Left hindlimb (tissue), 1 donor: ENCODE data around the gene ZMYND8.
"Not testable (repeated sequence)": the region's sequence is repeated elsewhere in the genome, so short reads cannot be mapped to it uniquely, and the experiment has no call there.

Experiments
- DNase-seq: peaks from one replicate; pipeline ENCODE4 v3.0.0-alpha.2; 2018

The ZMYND8 gene

GRCh38 chr20:47241345-47241781 is 115.1 kb downstream of the ZMYND8 start:
- peak; percentile 52 for DNase-seq

DNA sequence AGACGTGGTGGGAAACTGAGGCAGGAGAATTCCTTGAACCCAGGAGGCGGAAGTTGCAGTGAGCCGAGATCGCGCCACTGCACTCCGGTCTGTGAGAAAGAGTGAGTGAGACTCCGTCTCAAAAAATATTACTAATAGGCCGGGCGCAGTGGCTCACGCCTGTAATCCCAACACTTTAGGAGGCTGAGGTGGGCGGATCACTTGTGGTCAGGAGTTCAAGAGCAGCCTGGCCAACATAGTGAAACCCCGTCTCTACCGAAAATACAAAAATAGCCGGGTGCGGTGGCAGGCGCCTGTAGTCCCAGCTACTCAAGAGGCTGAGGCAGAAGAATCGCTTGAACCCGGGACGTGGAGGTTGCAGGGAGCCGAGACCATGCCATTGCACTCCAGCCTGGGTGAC is 116.4 kb downstream of the ZMYND8 start:
- DNase-seq = not testable (repeated sequence)

- no peak for DNase-seq
Observed at GRCh38 chr20:47239719-47240067, 116.8 kb downstream of the ZMYND8 start.

DNA sequence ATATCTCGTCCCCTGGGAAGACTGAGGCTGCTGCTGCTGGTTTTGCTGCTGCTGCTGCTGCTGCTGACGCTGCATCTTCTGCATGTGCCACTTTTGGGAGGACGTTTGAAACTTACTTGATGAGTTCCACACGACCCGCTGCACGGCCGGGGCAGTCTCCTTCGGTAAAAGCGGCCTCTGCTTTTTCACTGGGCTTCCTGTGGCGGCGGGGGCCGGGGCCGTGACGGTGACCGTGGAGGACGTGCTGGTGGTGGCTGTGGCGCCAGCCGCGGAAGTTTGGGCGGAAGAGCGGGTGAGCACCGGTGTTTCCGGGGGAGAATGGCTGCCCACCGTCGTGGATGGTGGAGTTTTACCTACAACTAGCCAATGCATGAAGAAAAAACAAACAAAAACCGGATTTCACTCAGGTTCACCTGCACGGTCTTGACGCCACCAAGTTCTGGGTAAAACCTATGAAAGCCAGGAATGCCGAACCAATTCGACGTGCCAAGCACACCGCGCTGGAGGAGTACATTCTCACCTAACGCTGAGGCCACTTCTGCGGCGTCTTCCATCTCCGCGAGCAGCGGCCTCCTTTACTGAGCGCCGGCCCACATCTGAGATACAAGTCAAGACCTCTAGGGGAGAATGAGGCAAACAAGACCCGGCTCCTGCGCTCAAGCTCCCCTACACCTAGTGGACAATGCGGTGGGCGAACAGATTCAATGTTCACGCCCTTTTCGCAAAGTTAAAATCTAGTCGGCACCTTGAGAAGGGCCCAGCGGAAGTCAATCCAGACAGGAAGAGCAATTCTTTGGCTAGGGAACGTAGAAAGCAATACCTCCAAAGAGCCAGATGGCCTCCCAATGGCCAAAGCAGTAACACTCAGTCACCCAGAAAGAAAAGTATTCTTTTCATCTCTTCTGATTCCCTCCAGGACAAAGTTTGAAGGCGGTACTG is 117.5 kb downstream of the ZMYND8 start:
- no peak for DNase-seq

DNA sequence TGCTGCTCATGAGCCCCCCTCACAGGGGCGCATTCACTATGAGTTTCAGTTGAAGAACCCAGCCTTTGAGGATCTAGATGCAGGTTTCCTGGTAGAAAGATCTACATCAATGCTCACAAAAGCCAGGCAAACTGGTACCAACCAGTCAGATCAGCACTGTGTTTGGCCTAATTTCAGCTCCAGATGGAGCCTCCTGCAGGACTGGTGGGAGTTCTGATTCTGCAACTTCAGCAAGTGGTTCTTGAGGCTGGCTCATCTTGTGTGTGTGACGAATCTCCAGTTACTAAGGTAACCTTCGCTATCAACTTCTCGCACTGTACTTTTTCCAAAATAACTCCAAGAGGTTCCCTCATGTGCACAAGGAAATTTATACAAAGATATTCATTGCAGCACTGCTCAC is 118.8 kb downstream of the ZMYND8 start:
- DNase-seq = no peak

DNA sequence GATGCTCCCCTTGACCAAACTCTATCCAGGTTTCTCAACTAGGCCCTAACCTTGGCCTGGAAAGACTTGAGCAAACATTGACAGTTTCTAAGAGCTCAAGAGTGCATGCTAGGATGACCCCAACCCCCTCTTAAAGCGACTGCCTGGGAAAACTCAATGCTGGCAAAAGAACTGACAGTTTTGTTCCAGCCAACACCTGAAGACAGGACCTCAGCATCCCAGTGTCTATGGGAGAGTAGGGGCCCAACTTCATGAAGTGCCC is 119.9 kb downstream of the ZMYND8 start:
- DNase-seq = no peak

- no peak for DNase-seq
Observed at GRCh38 chr20:47235853-47236638, 120.5 kb downstream of the ZMYND8 start.

- DNase-seq = no peak
Observed at GRCh38 chr20:47235111-47235510, 121.4 kb downstream of the ZMYND8 start.

- DNase-seq = no peak
Observed at GRCh38 chr20:47233333-47234188, 122.9 kb downstream of the ZMYND8 start.

DNA sequence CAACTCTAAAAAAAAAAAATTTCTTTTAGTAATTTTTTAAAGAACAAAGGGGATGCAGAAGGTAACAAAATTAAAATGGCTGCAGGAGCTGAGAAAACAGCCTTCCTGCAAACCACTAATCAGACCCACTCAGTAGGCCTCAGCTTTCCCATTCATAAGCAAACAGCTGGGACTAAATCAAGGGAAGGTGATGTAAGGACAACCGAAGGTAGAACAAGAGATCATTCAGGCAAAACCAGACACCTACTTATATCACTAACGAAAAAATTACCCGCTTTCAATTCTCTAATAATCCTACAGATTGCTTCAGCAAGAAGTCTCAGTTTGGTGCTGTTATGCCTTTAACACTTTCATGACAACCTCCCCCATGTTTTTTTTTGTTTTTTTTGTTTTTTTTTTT is 124.0 kb downstream of the ZMYND8 start:
- DNase-seq = no peak

- DNase-seq = no peak
Observed at GRCh38 chr20:47231382-47232039, 125.0 kb downstream of the ZMYND8 start.

DNA sequence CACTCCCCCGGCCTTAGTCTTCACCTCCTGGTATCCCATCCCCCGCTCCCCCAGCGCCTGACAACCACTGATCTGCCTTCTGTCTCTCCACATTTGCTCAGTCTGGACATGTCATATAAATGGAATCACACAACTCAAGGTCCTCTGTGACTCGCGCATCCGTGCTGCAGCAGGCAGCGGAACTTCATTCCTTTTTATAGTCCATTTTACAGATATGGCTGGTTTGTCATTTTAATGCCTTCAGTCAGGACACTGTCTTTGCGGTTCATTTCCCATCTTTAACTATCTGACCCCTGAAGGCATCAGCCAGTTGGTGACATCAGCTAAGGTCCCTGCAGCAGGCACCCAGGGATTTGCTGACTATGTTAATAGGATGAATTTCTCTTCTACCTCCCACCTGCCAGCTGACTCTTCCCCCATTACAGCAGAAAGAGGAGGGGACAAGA is 125.7 kb downstream of the ZMYND8 start:
- DNase-seq = no peak

- DNase-seq = no peak
Observed at GRCh38 chr20:47228654-47229053, 127.8 kb downstream of the ZMYND8 start.

- no peak for DNase-seq
Observed at GRCh38 chr20:47227576-47227975, 128.9 kb downstream of the ZMYND8 start.

GRCh38 chr20:47227119-47227518 is 129.4 kb downstream of the ZMYND8 start:
- DNase-seq = no peak

DNA sequence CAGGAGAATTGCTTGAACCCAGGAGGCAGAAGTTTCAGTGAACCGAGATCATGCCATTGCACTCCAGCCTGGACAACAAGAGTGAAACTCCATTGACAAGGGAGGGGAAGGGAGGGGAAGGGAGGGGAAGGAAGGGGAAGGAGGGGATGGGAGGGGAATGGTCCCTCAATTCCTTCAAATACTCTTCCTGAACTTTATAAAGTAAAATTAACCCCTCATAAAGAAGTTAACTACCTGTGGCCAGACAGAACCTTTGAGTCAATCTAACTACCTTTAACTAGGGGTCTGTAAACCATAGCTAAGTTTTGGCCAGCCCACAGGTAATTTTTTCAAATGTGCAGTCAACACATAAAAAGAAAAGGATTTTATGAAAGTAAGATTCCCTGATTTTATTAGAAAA is 131.0 kb downstream of the ZMYND8 start:
- no peak for DNase-seq

DNA sequence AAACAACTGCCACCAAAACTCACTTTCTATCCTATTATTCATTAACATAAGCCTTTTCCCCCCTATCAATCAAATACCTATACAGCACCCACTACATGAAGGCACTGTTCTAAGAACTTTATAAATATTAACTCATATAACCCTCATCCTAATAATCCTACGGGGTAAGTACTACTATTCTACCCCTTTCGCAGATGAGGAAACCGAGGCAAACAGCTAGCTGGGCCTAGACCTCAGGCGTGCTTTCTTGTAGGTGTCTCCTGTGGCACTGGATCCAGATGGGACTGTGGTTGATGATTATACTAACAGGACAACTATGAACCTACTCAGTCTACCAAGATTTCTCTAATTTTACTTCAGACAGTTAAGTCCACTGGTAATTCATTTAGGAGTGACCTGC is 131.6 kb downstream of the ZMYND8 start:
- no peak for DNase-seq

- DNase-seq = no peak
Observed at GRCh38 chr20:47224300-47224791, 132.2 kb downstream of the ZMYND8 start.

DNA sequence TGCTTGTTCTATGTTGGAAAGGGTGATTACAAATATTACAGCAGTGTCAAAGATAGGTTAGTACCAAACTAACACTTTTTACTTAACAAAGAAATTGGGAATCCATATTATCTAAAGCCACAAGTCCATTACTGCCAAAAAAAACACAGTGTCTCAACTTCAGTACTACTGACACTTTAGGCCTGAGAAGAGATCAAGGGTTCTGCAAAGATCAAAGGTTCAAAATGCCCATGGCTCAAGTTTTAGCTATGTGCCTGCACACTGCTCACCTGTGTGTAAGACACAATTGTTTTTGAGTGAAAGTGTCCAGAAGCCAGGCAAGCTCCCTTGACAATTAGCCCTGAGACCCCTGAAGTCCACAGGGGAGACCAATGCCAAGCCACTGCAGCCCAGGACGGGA is 132.6 kb downstream of the ZMYND8 start:
- DNase-seq = no peak

DNA sequence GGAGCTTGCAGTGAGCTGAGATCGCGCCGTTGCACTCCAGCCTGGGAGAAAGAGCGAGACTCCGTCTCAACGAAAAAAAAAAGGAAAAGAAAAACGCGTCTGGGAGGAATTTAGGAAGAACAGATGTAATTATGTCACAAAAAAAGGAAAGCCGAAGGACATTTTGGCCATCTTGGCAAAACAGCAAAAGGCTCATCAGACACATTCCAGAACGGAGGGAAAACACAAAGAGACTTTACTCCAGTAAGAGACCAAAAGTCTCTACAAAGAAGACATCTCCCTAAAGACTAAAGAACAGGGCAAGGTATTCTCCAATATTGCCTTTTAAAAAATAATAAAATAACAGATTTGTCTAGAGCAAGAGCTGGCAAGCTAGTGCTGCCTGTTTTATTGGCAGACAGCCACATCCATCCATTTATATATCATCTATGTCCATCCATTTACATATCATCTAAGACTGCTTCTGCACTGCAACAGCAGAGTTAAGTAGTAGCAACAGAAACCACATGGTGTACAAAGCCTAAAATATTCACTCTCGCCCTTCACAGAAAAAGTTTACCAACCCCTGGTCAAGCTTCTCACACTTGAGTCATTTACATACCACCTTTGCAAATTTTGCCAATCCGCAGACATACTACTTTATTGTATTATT is 133.9 kb downstream of the ZMYND8 start:
- DNase-seq = no peak

- DNase-seq = no peak
Observed at GRCh38 chr20:47221036-47221625, 135.4 kb downstream of the ZMYND8 start.

DNA sequence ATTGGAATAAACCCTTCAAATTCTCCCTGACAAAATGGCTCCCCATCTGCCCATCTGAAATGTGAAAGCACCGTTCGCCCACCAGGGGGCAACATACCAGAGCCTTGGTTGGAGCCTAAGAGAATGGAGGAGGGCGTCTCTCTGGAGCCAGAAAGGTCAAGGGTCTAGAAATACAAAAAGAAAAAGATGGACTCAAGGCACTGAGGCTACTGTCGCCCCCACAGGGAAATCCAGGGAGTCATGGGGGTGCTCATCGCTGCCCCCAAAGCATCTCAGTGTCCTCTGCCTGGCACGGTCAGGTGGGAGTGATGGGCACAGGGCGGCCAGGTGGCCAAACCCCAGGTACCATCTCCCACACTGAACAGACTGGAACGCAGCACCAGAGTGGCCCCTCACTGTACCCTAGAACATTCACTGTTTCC is 136.3 kb downstream of the ZMYND8 start:
- no peak for DNase-seq
